ENCODE data around the gene ABCG2.
"Not testable (repeated sequence)": the region's sequence is repeated elsewhere in the genome, so short reads cannot be mapped to it uniquely, and the experiment has no call there.

ABCG2 gene

DNA sequence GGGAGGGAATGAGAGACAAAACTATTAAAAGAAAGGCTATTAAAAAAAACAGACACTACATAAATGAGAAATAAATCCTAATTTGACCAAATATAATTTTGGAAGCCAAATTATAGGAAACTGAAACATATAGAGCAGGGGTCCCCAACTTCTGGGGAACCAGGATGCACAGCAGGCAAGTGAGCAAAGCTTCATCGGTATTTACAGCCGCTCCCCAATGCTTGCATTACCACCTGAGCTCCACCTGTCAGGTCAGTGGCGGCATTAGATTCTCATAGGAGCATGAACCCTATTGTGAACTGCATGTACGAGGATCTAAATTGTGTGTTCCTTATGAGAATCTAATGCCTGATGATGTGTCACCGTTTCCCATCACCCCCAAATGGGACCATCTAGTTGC is 28.4 kb downstream of the ABCG2 start:
- Histone ChIP-seq H3K4me1 (ENCODE audit: control insufficient read depth, insufficient read depth, low read length) (no peaks in the 10 kb centered on the region), H3K36me3 (ENCODE audit: control insufficient read depth in 2 of 2, insufficient read depth in 1 of 2, low read length in 2 of 2) (no peaks in the 10 kb centered on the region), H3K4me3 (ENCODE audit: low read depth, low read length) (no peak overlapping the region), H3K27ac (ENCODE audit: extremely low read depth, low read depth, low read length) (no peak overlapping the region), H3K9me3 (ENCODE audit: control insufficient read depth, insufficient read depth, low read depth, low read length) (no peaks in the 10 kb centered on the region)
- CTCF ChIA-PET, result no interaction called here
- peak; percentile 100 for TF ChIP-seq ZNF610 (tag by site-specific recombination; IDR thresholded peaks at IDR 0.05; ENCODE audit: borderline replicate concordance)
- TF ChIP-seq, protein P1, sequence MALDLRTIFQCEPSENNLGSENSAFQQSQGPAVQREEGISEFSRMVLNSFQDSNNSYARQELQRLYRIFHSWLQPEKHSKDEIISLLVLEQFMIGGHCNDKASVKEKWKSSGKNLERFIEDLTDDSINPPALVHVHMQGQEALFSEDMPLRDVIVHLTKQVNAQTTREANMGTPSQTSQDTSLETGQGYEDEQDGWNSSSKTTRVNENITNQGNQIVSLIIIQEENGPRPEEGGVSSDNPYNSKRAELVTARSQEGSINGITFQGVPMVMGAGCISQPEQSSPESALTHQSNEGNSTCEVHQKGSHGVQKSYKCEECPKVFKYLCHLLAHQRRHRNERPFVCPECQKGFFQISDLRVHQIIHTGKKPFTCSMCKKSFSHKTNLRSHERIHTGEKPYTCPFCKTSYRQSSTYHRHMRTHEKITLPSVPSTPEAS (tag by site-specific recombination; IDR thresholded peaks at IDR 0.05), result no peak
- POLR2A ChIA-PET, result no interaction called here

DNA sequence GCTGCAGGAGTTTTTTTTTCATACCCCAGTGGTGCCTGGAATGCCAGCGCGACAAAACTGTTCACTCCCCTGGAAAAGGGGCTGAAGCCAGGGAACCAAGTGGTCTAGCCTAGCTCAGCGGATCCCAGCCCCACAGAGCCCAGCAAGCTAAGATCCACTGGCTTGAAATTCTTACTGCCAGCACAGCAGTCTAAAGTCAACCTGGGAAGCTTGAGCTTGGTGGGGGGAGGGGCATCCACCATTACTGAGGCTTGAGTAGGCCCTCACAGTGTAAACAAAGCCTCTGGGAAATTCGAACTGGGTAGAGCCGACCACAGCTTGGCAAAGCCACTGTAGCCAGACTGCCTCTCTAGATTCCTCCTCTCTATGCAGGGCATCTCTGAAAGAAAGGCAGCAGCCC is 36.2 kb downstream of the ABCG2 start:
- H3K4me3 ChIP-seq (ENCODE audit: low read depth, low read length); POLR2A ChIA-PET; H3K36me3 ChIP-seq (ENCODE audit: control insufficient read depth in 2 of 2, insufficient read depth in 1 of 2, low read length in 2 of 2); CTCF ChIA-PET; H3K4me1 ChIP-seq (ENCODE audit: control insufficient read depth, insufficient read depth, low read length); H3K27ac ChIP-seq (ENCODE audit: extremely low read depth, low read depth, low read length); H3K9me3 ChIP-seq (ENCODE audit: control insufficient read depth, insufficient read depth, low read depth, low read length): not testable (repeated sequence)

DNA sequence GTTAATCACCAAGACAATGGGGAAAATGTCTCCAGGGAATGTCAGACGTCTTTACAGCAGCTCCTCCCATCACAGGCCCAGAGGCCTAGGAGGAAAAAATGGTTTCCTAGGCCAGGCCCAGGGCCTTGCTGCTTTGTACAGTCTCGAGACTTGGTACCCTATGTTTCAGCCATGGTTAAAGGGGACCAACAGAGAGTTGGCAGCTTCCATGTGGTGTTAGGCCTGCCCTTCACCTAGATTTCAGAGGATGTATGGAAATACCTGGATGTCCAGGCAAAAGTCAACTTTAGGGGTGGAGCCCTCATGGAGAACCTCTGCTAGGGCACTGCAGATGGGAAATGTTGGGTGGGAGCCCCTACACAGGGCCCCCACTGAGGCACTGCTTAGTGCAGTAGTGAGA is 38.5 kb downstream of the ABCG2 start:
- H3K4me1 ChIP-seq (ENCODE audit: control insufficient read depth, insufficient read depth, low read length), result no peaks in the 10 kb centered on the region
- H3K27ac ChIP-seq (ENCODE audit: extremely low read depth, low read depth, low read length), result no peak overlapping the region
- H3K9me3 ChIP-seq (ENCODE audit: control insufficient read depth, insufficient read depth, low read depth, low read length), result no peaks in the 10 kb centered on the region
- CTCF ChIA-PET, result interaction anchor here (0.7 kb wide), 1 partner anchor 142 kb away, joined by 3 read pairs; no protein-coding TSS in a partner anchor
- no peaks in the 10 kb centered on the region for H3K36me3 ChIP-seq (ENCODE audit: control insufficient read depth in 2 of 2, insufficient read depth in 1 of 2, low read length in 2 of 2)
- H3K4me3 ChIP-seq (ENCODE audit: low read depth, low read length), result no peak overlapping the region
- TF ChIP-seq, protein P2, sequence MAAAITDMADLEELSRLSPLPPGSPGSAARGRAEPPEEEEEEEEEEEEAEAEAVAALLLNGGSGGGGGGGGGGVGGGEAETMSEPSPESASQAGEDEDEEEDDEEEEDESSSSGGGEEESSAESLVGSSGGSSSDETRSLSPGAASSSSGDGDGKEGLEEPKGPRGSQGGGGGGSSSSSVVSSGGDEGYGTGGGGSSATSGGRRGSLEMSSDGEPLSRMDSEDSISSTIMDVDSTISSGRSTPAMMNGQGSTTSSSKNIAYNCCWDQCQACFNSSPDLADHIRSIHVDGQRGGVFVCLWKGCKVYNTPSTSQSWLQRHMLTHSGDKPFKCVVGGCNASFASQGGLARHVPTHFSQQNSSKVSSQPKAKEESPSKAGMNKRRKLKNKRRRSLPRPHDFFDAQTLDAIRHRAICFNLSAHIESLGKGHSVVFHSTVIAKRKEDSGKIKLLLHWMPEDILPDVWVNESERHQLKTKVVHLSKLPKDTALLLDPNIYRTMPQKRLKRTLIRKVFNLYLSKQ (tag by site-specific recombination; IDR thresholded peaks at IDR 0.05; ENCODE audit: borderline replicate concordance), result no peak
- TF ChIP-seq TRIM28 (IDR thresholded peaks at IDR 0.05; ENCODE audit: borderline replicate concordance, low read length) (peak; percentile 99), ZNF626 (tag by site-specific recombination; IDR thresholded peaks at IDR 0.05) (peak; percentile 88), ZNF791 (tag by site-specific recombination; IDR thresholded peaks at IDR 0.05) (no peak), ZSCAN16 (tag by site-specific recombination; IDR thresholded peaks at IDR 0.05) (no peak), HOXD13 (CRISPR knock-in tag; IDR thresholded peaks at IDR 0.05; ENCODE audit: borderline replicate concordance) (no peak), SETDB1 (IDR thresholded peaks at IDR 0.05; ENCODE audit: insufficient read length, low read length) (peak; percentile 99), ZNF670 (tag by site-specific recombination; IDR thresholded peaks at IDR 0.05; ENCODE audit: low read depth) (no peak), ZNF585B (tag by site-specific recombination; IDR thresholded peaks at IDR 0.05) (peak; percentile 99)
- POLR2A ChIA-PET, result no interaction called here

DNA sequence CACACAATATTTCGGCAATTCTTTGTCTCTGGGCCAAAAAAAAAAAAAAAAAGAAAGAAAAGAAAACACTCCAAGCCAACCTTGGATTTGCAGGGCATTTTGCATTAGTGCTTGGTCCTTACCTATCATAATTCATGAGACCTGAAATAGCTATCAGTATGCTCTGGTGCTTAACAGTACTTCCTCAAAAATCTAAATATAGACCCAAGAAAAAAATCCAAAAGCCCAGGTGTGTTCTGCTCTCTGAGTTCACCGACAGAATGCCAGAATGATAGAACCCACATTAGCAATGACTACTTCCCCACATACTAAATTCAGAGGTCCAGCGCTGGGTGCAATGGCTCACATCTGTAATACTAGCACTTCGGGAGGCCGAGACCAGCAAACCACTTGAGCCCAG is 42.9 kb downstream of the ABCG2 start:
- ChIA-PET CTCF (interaction anchor here (0.6 kb wide), 1 partner anchor 934 kb away, joined by 4 read pairs; no protein-coding TSS in a partner anchor), POLR2A (no interaction called here)
- Histone ChIP-seq H3K9me3 (ENCODE audit: control insufficient read depth, insufficient read depth, low read depth, low read length) (no peaks in the 10 kb centered on the region), H3K4me3 (ENCODE audit: low read depth, low read length) (no peak overlapping the region), H3K4me1 (ENCODE audit: control insufficient read depth, insufficient read depth, low read length) (no peaks in the 10 kb centered on the region), H3K36me3 (ENCODE audit: control insufficient read depth in 2 of 2, insufficient read depth in 1 of 2, low read length in 2 of 2) (no peaks in the 10 kb centered on the region), H3K27ac (ENCODE audit: extremely low read depth, low read depth, low read length) (no peak overlapping the region)
- TF ChIP-seq ZEB2 (tag by site-specific recombination; IDR thresholded peaks at IDR 0.05) (no peak), ZNF239 (tag by site-specific recombination; IDR thresholded peaks at IDR 0.05) (no peak), ZNF654 (tag by site-specific recombination; IDR thresholded peaks at IDR 0.05; ENCODE audit: low read depth) (no peak), ZNF571 (tag by site-specific recombination; IDR thresholded peaks at IDR 0.05) (no peak), ZNF777 (tag by site-specific recombination; IDR thresholded peaks at IDR 0.05; ENCODE audit: borderline replicate concordance) (no peak), ZNF544 (tag by site-specific recombination; IDR thresholded peaks at IDR 0.05) (no peak), ZSCAN30 (tag by site-specific recombination; IDR thresholded peaks at IDR 0.05) (no peak), ZNF555 (tag by site-specific recombination; conservative IDR thresholded peaks at IDR 0.05) (no peak)
- TF ChIP-seq, protein P3, sequence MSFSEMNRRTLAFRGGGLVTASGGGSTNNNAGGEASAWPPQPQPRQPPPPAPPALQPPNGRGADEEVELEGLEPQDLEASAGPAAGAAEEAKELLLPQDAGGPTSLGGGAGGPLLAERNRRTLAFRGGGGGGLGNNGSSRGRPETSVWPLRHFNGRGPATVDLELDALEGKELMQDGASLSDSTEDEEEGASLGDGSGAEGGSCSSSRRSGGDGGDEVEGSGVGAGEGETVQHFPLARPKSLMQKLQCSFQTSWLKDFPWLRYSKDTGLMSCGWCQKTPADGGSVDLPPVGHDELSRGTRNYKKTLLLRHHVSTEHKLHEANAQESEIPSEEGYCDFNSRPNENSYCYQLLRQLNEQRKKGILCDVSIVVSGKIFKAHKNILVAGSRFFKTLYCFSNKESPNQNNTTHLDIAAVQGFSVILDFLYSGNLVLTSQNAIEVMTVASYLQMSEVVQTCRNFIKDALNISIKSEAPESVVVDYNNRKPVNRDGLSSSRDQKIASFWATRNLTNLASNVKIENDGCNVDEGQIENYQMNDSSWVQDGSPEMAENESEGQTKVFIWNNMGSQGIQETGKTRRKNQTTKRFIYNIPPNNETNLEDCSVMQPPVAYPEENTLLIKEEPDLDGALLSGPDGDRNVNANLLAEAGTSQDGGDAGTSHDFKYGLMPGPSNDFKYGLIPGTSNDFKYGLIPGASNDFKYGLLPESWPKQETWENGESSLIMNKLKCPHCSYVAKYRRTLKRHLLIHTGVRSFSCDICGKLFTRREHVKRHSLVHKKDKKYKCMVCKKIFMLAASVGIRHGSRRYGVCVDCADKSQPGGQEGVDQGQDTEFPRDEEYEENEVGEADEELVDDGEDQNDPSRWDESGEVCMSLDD (tag by site-specific recombination; IDR thresholded peaks at IDR 0.05), result no peak
- TF ChIP-seq, protein P4, sequence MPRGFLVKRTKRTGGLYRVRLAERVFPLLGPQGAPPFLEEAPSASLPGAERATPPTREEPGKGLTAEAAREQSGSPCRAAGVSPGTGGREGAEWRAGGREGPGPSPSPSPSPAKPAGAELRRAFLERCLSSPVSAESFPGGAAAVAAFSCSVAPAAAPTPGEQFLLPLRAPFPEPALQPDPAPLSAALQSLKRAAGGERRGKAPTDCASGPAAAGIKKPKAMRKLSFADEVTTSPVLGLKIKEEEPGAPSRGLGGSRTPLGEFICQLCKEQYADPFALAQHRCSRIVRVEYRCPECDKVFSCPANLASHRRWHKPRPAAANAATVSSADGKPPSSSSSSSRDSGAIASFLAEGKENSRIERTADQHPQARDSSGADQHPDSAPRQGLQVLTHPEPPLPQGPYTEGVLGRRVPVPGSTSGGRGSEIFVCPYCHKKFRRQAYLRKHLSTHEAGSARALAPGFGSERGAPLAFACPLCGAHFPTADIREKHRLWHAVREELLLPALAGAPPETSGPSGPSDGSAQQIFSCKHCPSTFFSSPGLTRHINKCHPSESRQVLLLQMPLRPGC (tag by site-specific recombination; IDR thresholded peaks at IDR 0.05), result no peak
